ENCODE results near the gene SSB.
A peak's percentile ranks its signal among the peaks of the same experiment; 100 is the strongest.
"Not testable (repeated sequence)": the region's sequence is repeated elsewhere in the genome, so short reads cannot be mapped to it uniquely, and the experiment has no call there.

The SSB gene

GRCh38 chr2:169782513-169782912 lies 16.2 kb upstream of the SSB start:
- no peak for DNase-seq

- no peak for DNase-seq
These were observed 8.1 kb upstream of the SSB start for GRCh38 chr2:169790581-169790980.

GRCh38 chr2:169795181-169795580 lies 3.5 kb upstream of the SSB start:
- DNase-seq, result no peak

- DNase-seq, result no peak
These were observed 2.2 kb upstream of the SSB start for GRCh38 chr2:169796441-169796840.

GRCh38 chr2:169797601-169798000 lies 1.1 kb upstream of the SSB start:
- no peak for DNase-seq

GRCh38 chr2:169798397-169798717 lies 314 bp upstream of the SSB start:
- DNase-seq, result no peak

- no peak for DNase-seq
These were observed 4.8 kb downstream of the SSB start for GRCh38 chr2:169803480-169803879.

GRCh38 chr2:169806586-169806985 lies 7.9 kb downstream of the SSB start:
- no peak for DNase-seq

- DNase-seq, result no peak
These were observed 9.6 kb downstream of the SSB start for GRCh38 chr2:169808221-169808620.

- no peak for DNase-seq
These were observed 17.2 kb downstream of the SSB start for GRCh38 chr2:169815849-169816248.

- DNase-seq, result not testable (repeated sequence)
These were observed 18.3 kb downstream of the SSB start for GRCh38 chr2:169816961-169817360.

- DNase-seq, result not testable (repeated sequence)
These were observed 18.7 kb downstream of the SSB start for GRCh38 chr2:169817369-169817768.

- DNase-seq, result no peak
These were observed 19.6 kb downstream of the SSB start for GRCh38 chr2:169818241-169818640.

- no peak for DNase-seq
These were observed 20.4 kb downstream of the SSB start for GRCh38 chr2:169819106-169819505.

GRCh38 chr2:169820101-169820500 lies 21.4 kb downstream of the SSB start:
- DNase-seq, result not testable (repeated sequence)

- no peak for DNase-seq
These were observed 23.4 kb downstream of the SSB start for GRCh38 chr2:169822036-169822435.

- no peak for DNase-seq
These were observed 24.2 kb downstream of the SSB start for GRCh38 chr2:169822785-169823392.

- DNase-seq, result no peak
These were observed 25.3 kb downstream of the SSB start for GRCh38 chr2:169823996-169824372.

GRCh38 chr2:169824373-169825333 lies 26.0 kb downstream of the SSB start, which contains the start of gene METTL5:
Gene METTL5, minus strand, starts transcription at chr2:169824905. Its CDS starts 308 bp downstream, at chr2:169824597.
- DNase-seq, result peak; percentile 65

GRCh38 chr2:169827272-169828140 lies 28.8 kb downstream of the SSB start, which contains the start of gene UBR3:
Gene UBR3, plus strand, starts transcription at chr2:169827454. Its CDS starts 54 bp downstream, at chr2:169827508.
- peak; percentile 88 for DNase-seq

GRCh38 chr2:169828141-169828811 lies 29.6 kb downstream of the SSB start:
- peak; percentile 38 for DNase-seq

- no peak for DNase-seq
These were observed 35.7 kb downstream of the SSB start for GRCh38 chr2:169834401-169834800.
